Tibial nerve (tissue), 4 donors: ENCODE data around the gene HAO1.
A peak's percentile ranks its signal among the peaks of the same experiment; 100 is the strongest.

Experiments
- EP300 ChIP-seq, 2 donors: sonication (generic); formaldehyde crosslinking; IDR thresholded peaks; one replicate each; pipeline ENCODE4 v1.6.1; 2017; ENCODE audit warnings: antibody characterized with exemption in 2 of 2, mild to moderate bottlenecking in 1 of 2
- POLR2A ChIP-seq, 2 donors: fragments of 450-650 bp; IDR thresholded peaks; one replicate each; pipeline ENCODE4 v1.6.1; 2017; ENCODE audit warnings: antibody characterized with exemption in 2 of 2, mild to moderate bottlenecking in 2 of 2, moderate library complexity in 2 of 2
- TF ChIP-seq, protein P1 (sequence below), 5 experiments: fragments of 200-600 bp in 3 of 5; fragments of 450-650 bp in 2 of 5; sonication (generic) in 3 of 5; IDR thresholded peaks; one replicate each; pipeline ENCODE4 v1.5.1; 2016 to 2019; ENCODE audit warnings: antibody characterized with exemption in 5 of 5, mild to moderate bottlenecking in 3 of 5, moderate library complexity in 2 of 5

DNA sequence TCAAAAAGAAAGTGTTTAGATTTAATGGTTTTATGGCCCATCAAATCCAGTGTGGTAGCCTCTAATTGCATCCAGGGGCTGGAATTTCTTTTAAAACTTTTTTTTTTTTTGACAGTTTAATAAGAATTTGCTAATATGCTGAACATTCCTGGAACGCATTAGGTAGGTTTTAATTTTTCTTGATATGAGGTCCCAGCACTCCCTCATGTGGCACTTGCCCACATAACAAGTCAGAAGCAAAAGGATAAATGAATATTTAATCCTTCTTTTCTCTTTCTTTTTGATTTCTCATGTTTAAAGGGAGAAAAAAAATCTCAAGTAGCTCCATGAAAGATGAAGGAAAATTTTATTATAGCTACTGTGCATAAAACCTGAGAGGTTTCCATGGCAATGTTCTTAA lies 13.5 kb downstream of the HAO1 start:
- TF ChIP-seq, protein P1, sequence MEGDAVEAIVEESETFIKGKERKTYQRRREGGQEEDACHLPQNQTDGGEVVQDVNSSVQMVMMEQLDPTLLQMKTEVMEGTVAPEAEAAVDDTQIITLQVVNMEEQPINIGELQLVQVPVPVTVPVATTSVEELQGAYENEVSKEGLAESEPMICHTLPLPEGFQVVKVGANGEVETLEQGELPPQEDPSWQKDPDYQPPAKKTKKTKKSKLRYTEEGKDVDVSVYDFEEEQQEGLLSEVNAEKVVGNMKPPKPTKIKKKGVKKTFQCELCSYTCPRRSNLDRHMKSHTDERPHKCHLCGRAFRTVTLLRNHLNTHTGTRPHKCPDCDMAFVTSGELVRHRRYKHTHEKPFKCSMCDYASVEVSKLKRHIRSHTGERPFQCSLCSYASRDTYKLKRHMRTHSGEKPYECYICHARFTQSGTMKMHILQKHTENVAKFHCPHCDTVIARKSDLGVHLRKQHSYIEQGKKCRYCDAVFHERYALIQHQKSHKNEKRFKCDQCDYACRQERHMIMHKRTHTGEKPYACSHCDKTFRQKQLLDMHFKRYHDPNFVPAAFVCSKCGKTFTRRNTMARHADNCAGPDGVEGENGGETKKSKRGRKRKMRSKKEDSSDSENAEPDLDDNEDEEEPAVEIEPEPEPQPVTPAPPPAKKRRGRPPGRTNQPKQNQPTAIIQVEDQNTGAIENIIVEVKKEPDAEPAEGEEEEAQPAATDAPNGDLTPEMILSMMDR (IDR thresholded peaks at IDR 0.05): peak in 3 of 5 experiments; percentile 14 to 42 (median 28)
- no peak for TF ChIP-seq POLR2A (IDR thresholded peaks at IDR 0.05)
- no peak for TF ChIP-seq EP300 (IDR thresholded peaks at IDR 0.05)
